Liver (tissue), 9 donors: Measurements from ENCODE around the gene HLCS. TPM values are rescaled to one million over a fixed set of nuclear protein-coding genes. Genes with fewer than 3 reads are reported as not detected.

Experiments
- DNase-seq: peaks from one replicate; pipeline ENCODE4 v3.0.0-alpha.2; 2017; ENCODE audit warnings: low spot score
- H3K27ac ChIP-seq, 2 donors: one replicate each; pipeline ENCODE4 v1.7.0; 2013; ENCODE audit warnings: inconsistent platforms in 2 of 2, low read length in 2 of 2, control low read depth in 1 of 2, low read depth in 1 of 2, mild to moderate bottlenecking in 1 of 2
- H3K27me3 ChIP-seq, 4 donors: one replicate each; pipeline versions ENCODE4 v1.6.1 to v1.7.0; 2013; ENCODE audit warnings: low read length in 3 of 4, inconsistent platforms in 1 of 4, mild to moderate bottlenecking in 1 of 4, moderate library complexity in 1 of 4; ENCODE audit not compliant: control insufficient read depth in 4 of 4, insufficient read depth in 4 of 4
- H3K36me3 ChIP-seq, 4 donors: one replicate each; pipeline versions ENCODE4 v1.6.1 to v1.7.0; 2013; ENCODE audit warnings: low read length in 3 of 4, mild to moderate bottlenecking in 3 of 4, low read depth in 1 of 4, moderate library complexity in 1 of 4; ENCODE audit not compliant: control insufficient read depth in 4 of 4, insufficient read depth in 3 of 4
- H3K4me1 ChIP-seq, 4 donors: one replicate each; pipeline versions ENCODE4 v1.6.1 to v1.7.0; 2013; ENCODE audit warnings: low read length in 3 of 4, mild to moderate bottlenecking in 3 of 4, moderate library complexity in 1 of 4; ENCODE audit not compliant: control insufficient read depth in 4 of 4, insufficient read depth in 4 of 4
- H3K4me3 ChIP-seq, 3 donors: one replicate each; pipeline versions ENCODE4 v1.6.1 to v1.7.0; 2013; ENCODE audit warnings: low read length in 3 of 3, control low read depth in 1 of 3, low read depth in 1 of 3, mild to moderate bottlenecking in 1 of 3
- H3K9ac ChIP-seq, 2 donors: one replicate each; pipeline ENCODE4 v1.7.0; 2013; ENCODE audit warnings: low read length in 2 of 2, mild to moderate bottlenecking in 2 of 2, moderate library complexity in 2 of 2, control low read depth in 1 of 2, low read depth in 1 of 2
- H3K9me3 ChIP-seq, 4 donors: one replicate each; pipeline versions ENCODE4 v1.6.1 to v1.7.0; 2013; ENCODE audit warnings: low read length in 3 of 4; ENCODE audit not compliant: control insufficient read depth in 4 of 4
- ATF3 ChIP-seq: IDR thresholded peaks from 2 replicates; pipeline ENCODE4 v1.6.1; 2016; ENCODE audit warnings: antibody characterized with exemption
- CTCF ChIP-seq: fragments of 150-350 bp; IDR thresholded peaks from 2 replicates; pipeline ENCODE4 v1.5.1; 2017; ENCODE audit warnings: improper control_type of control experiment, low read depth, low read length; ENCODE audit not compliant: missing input control
- FOXA1 ChIP-seq: IDR thresholded peaks from 2 replicates; pipeline ENCODE4 v1.6.1; 2016; ENCODE audit warnings: antibody characterized with exemption
- FOXA2 ChIP-seq: IDR thresholded peaks from 2 replicates; pipeline ENCODE4 v1.6.1; 2016; ENCODE audit warnings: antibody characterized with exemption
- GABPA ChIP-seq, 2 donors: IDR thresholded peaks in 1 of 2; conservative IDR thresholded peaks in 1 of 2; 2 replicates each; pipeline ENCODE4 v1.6.1; 2016; ENCODE audit warnings: antibody characterized with exemption in 2 of 2, mild to moderate bottlenecking in 1 of 2, moderate library complexity in 1 of 2
- HNF4G ChIP-seq: IDR thresholded peaks from 2 replicates; pipeline ENCODE4 v1.6.1; 2016; ENCODE audit warnings: antibody characterized with exemption
- JUND ChIP-seq, 2 donors: IDR thresholded peaks; 2 replicates each; pipeline ENCODE4 v1.6.1; 2016; ENCODE audit warnings: antibody characterized with exemption in 2 of 2
- MAX ChIP-seq: IDR thresholded peaks from 2 replicates; pipeline ENCODE4 v1.6.1; 2016; ENCODE audit warnings: antibody characterized with exemption
- NR2F2 ChIP-seq: IDR thresholded peaks from 2 replicates; pipeline ENCODE4 v1.6.1; 2016; ENCODE audit warnings: antibody characterized with exemption
- RAD21 ChIP-seq, 2 donors: IDR thresholded peaks; 2 replicates each; pipeline ENCODE4 v1.6.1; 2016; ENCODE audit warnings: antibody characterized with exemption in 2 of 2, mild to moderate bottlenecking in 2 of 2
- REST ChIP-seq: IDR thresholded peaks from 2 replicates; pipeline ENCODE4 v1.6.1; 2016; ENCODE audit warnings: antibody characterized with exemption, mild to moderate bottlenecking
- RXRA ChIP-seq, 2 donors: IDR thresholded peaks; 2 replicates each; pipeline ENCODE4 v1.6.1; 2017 to 2018; ENCODE audit warnings: antibody characterized with exemption in 2 of 2, mild to moderate bottlenecking in 1 of 2
- SP1 ChIP-seq: IDR thresholded peaks from 2 replicates; pipeline ENCODE4 v1.6.1; 2018; ENCODE audit warnings: antibody characterized with exemption, mild to moderate bottlenecking
- TAF1 ChIP-seq: conservative IDR thresholded peaks from 2 replicates; pipeline ENCODE4 v1.6.1; 2016; ENCODE audit warnings: antibody characterized with exemption, mild to moderate bottlenecking
- YY1 ChIP-seq: IDR thresholded peaks from 2 replicates; pipeline ENCODE4 v1.6.1; 2016; ENCODE audit warnings: antibody characterized with exemption, mild to moderate bottlenecking
- ZBTB33 ChIP-seq: IDR thresholded peaks from 2 replicates; pipeline ENCODE4 v1.6.1; 2016; ENCODE audit warnings: antibody characterized with exemption
- WGBS: extraction: QIAGEN DNeasy Blood & Tissue Kit; methylation state at CpG from one replicate; pipeline ENCODE4 v1.1.7; 2013; 5-methylcytosine and 5-hydroxymethylcytosine counted together
- polyA plus RNA-seq, 2 donors: library from polyadenylated mRNA; stranded (reverse) in 1 of 2; unstranded in 1 of 2; fragments of 200-250 nt in 1 of 2; fragments of >200 nt in 1 of 2; fragmentation: Nextera tagmentation in 1 of 2; extraction: Ambion mirVana in 1 of 2; gene quantifications; one replicate each; pipeline versions ENCODE4 v1.2.1 to v1.2.3, GENCODE V29; 2013 to 2015
- total RNA-seq, 2 donors: library from RNA; depleted of rRNA; stranded (reverse); fragments of >200 nt; gene quantifications; one replicate each; pipeline ENCODE4 v1.2.3, GENCODE V29; 2014
- donor health status: healthy.
- donor health status: healthy.
- donor health status: healthy.
- donor health status: healthy.
- donor health status: healthy.

The HLCS gene
- total and polyA plus RNA-seq, 4 donors = 6.6 to 22.5 (median 8.3) TPM

GRCh38 chr21:36835383-36835795 is 131.1 kb downstream of the HLCS start:
- no peak overlapping the region for H3K4me3 ChIP-seq
- whole genome bisulfite sequencing = 34% methylated on average over 1 of the region's 1 CpG
- H3K9me3 ChIP-seq = no peaks in the 10 kb centered on the region
- no peaks in the 10 kb centered on the region for H3K27me3 ChIP-seq
- no peak for TF ChIP-seq RAD21 (IDR thresholded peaks at IDR 0.05)
- TF ChIP-seq RXRA (IDR thresholded peaks at IDR 0.05) = no peak
- no peak for TF ChIP-seq ZBTB33
- no peak for TF ChIP-seq ATF3
- TF ChIP-seq REST = no peak
- TF ChIP-seq NR2F2 = no peak
- TF ChIP-seq JUND (IDR thresholded peaks at IDR 0.05) = no peak
- no peak for TF ChIP-seq HNF4G
- no peak for TF ChIP-seq FOXA2
- TF ChIP-seq MAX = no peak
- no peak for TF ChIP-seq YY1
- no peak for TF ChIP-seq CTCF
- peaks cover 0 to 7% (median 4%) of the 10 kb centered on the region in 4 donors for H3K4me1 ChIP-seq
- H3K9ac ChIP-seq = no peak overlapping the region
- DNase-seq = no peak
- H3K27ac ChIP-seq = no peak overlapping the region
- no peaks in the 10 kb centered on the region for H3K36me3 ChIP-seq

GRCh38 chr21:36834192-36834591 is 132.3 kb downstream of the HLCS start:
- Histone ChIP-seq H3K27me3 (no peaks in the 10 kb centered on the region), H3K4me1 (peaks cover 0 to 4% (median 2%) of the 10 kb centered on the region in 4 donors), H3K36me3 (no peaks in the 10 kb centered on the region), H3K9me3 (no peaks in the 10 kb centered on the region), H3K9ac (no peak overlapping the region), H3K27ac (no peak overlapping the region), H3K4me3 (no peak overlapping the region)
- no peak for DNase-seq
- no peak for TF ChIP-seq FOXA2
- TF ChIP-seq GABPA (IDR thresholded peaks at IDR 0.05 in 1 of 2, conservative IDR thresholded peaks at IDR 0.05 in 1 of 2) = no peak
- TF ChIP-seq JUND (IDR thresholded peaks at IDR 0.05) = no peak
- no peak for TF ChIP-seq YY1
- no peak for TF ChIP-seq TAF1
- TF ChIP-seq CTCF = no peak
- no peak for TF ChIP-seq RXRA (IDR thresholded peaks at IDR 0.05)
- TF ChIP-seq FOXA1 = no peak
- TF ChIP-seq ATF3 = no peak
- TF ChIP-seq ZBTB33 = no peak
- no peak for TF ChIP-seq SP1
- no peak for TF ChIP-seq NR2F2
- WGBS = 96% methylated on average over 4 of the region's 4 CpGs
